ENCODE data around the gene LY6G6C.

LY6G6C gene

GRCh38 chr6:31721351-31722020 lies at the start of gene LY6G6C:
Gene LY6G6C, minus strand, starts transcription at chr6:31721746. Its CDS starts 67 bp downstream, at chr6:31721679.
- in situ Hi-C loops (cut with HindIII; ENCODE audit: low sequenced_read_pairs), result no loop called here
- no peak within 1 kb of the TSS for H3K4me3 ChIP-seq (ENCODE audit: low read depth, low read length)
- TF ChIP-seq CTCF (IDR thresholded peaks at IDR 0.05; ENCODE audit: low read depth, low read length), result no peak
- no peak for DNase-seq (ENCODE audit: low read depth, low spot score)

- no peak for DNase-seq (ENCODE audit: low read depth, low spot score)
- in situ Hi-C loops (cut with HindIII; ENCODE audit: low sequenced_read_pairs), result no loop called here
- no peak for TF ChIP-seq CTCF (IDR thresholded peaks at IDR 0.05; ENCODE audit: low read depth, low read length)
- H3K4me3 ChIP-seq (ENCODE audit: low read depth, low read length), result no peak overlapping the region
Observed at GRCh38 chr6:31770860-31771259, 49.3 kb upstream of the LY6G6C start.

GRCh38 chr6:31769684-31770371 lies 48.3 kb upstream of the LY6G6C start:
- no peak for DNase-seq (ENCODE audit: low read depth, low spot score)
- TF ChIP-seq CTCF (IDR thresholded peaks at IDR 0.05; ENCODE audit: low read depth, low read length), result peak; percentile 72
- H3K4me3 ChIP-seq (ENCODE audit: low read depth, low read length), result no peak overlapping the region
- in situ Hi-C loops (cut with HindIII; ENCODE audit: low sequenced_read_pairs), result no loop called here

GRCh38 chr6:31768363-31769257 lies 47.1 kb upstream of the LY6G6C start:
- no peak for DNase-seq (ENCODE audit: low read depth, low spot score)

GRCh38 chr6:31767096-31767645 lies 45.6 kb upstream of the LY6G6C start:
- in situ Hi-C loops (cut with HindIII; ENCODE audit: low sequenced_read_pairs), result no loop called here
- no peak for DNase-seq (ENCODE audit: low read depth, low spot score)
- H3K4me3 ChIP-seq (ENCODE audit: low read depth, low read length), result no peak overlapping the region
- TF ChIP-seq CTCF (IDR thresholded peaks at IDR 0.05; ENCODE audit: low read depth, low read length), result no peak

More at GRCh38 chr6:31768363-31769257, 47.1 kb upstream of the LY6G6C start:
- no peak overlapping the region for H3K4me3 ChIP-seq (ENCODE audit: low read depth, low read length)
- TF ChIP-seq CTCF (IDR thresholded peaks at IDR 0.05; ENCODE audit: low read depth, low read length), result no peak
- in situ Hi-C loops (cut with HindIII; ENCODE audit: low sequenced_read_pairs), result no loop called here

Measured in astrocyte of the spinal cord (primary cell).